GM12878 (cell line): Measurements from ENCODE around the gene USP34. TPM values are rescaled to one million over a fixed set of nuclear protein-coding genes. Genes with fewer than 3 reads are reported as not detected.

Source experiments
- ATAC-seq: fragments of 200-7000 bp; cut with Tn5 transposase; 3 replicates; pipeline ENCODE4 v1.9.1; 2020; ENCODE audit warnings: mild to moderate bottlenecking, moderate library complexity
- BruUV-seq: library from RNA; stranded (reverse); fragments of 400-500 nt; replicated peaks from 2 replicates; lab custom pipeline; 2021; lab: Mats Ljungman, UMichigan
- CTCF ChIA-PET: fragments of 300-600 bp; sonication (Branson Sonifier 250); formaldehyde crosslinking; extraction: SDS; loops from one replicate; lab custom pipeline; 2021; ENCODE audit warnings: inconsistent platforms; lab: Yijun Ruan, JAX
- POLR2A ChIA-PET: fragments of 350-600 bp; formaldehyde crosslinking; extraction: SDS; loops from one replicate; lab custom pipeline; 2021; ENCODE audit warnings: inconsistent platforms; lab: Charles Lee
- RAD21 ChIA-PET: fragments of 300-600 bp; sonication (Branson Sonifier 250); formaldehyde crosslinking; loops from one replicate; lab custom pipeline; 2023; ENCODE audit warnings: antibody characterized with exemption; ENCODE audit not compliant: unreplicated experiment; lab: Charles Lee
- SMC1A ChIA-PET: fragments of 300-600 bp; sonication (Branson Sonifier 250); formaldehyde crosslinking; loops from one replicate; lab custom pipeline; 2023; ENCODE audit not compliant: unreplicated experiment, uncharacterized antibody; lab: Charles Lee
- DNase-seq: peaks from one replicate; pipeline ENCODE4 v3.0.0-alpha.2; 2011; ENCODE audit warnings: low read depth, low spot score
- FAIRE-seq: peaks from 3 replicates; lab custom pipeline; 2011; peaks lifted over from hg19 to GRCh38; lab: Jason Lieb, UNC
- H2AFZ ChIP-seq: 2 replicates; pipeline ENCODE4 v1.6.0; 2011; ENCODE audit warnings: low read depth, low read length, control low read depth; ENCODE audit not compliant: control insufficient read depth
- H3K27ac ChIP-seq: 2 replicates; pipeline ENCODE4 v1.5.1; 2011; ENCODE audit warnings: control low read depth; ENCODE audit not compliant: control insufficient read depth, insufficient read depth
- H3K27me3 ChIP-seq, 2 experiments: replicated peaks in 1 of 2; 2 replicates each; pipeline versions ENCODE4 v1.6.0 to v1.6.1; 2011; ENCODE audit warnings: low read length in 1 of 2; ENCODE audit not compliant: control insufficient read depth in 2 of 2, insufficient read depth in 2 of 2
- H3K36me3 ChIP-seq, 2 experiments: 2 replicates each; pipeline ENCODE4 v1.5.1; 2011; ENCODE audit warnings: low read length in 1 of 2; ENCODE audit not compliant: control insufficient read depth in 2 of 2, insufficient read depth in 2 of 2
- H3K4me1 ChIP-seq: 2 replicates; pipeline ENCODE4 v1.6.1; 2011; ENCODE audit warnings: mild to moderate bottlenecking, low read length, moderate library complexity, mixed read lengths; ENCODE audit not compliant: control insufficient read depth, insufficient read depth
- H3K4me2 ChIP-seq: 2 replicates; pipeline ENCODE4 v1.6.0; 2011; ENCODE audit warnings: control low read depth; ENCODE audit not compliant: control insufficient read depth, insufficient read depth
- H3K4me3 ChIP-seq: fragments of 200-600 bp; sonication (generic); 2 replicates; pipeline ENCODE4 v1.5.1; 2016
- H3K79me2 ChIP-seq: 2 replicates; pipeline ENCODE4 v1.6.0; 2011; ENCODE audit warnings: low read length; ENCODE audit not compliant: control insufficient read depth, insufficient read depth
- H3K9ac ChIP-seq: 2 replicates; pipeline ENCODE4 v1.8.0; 2011; ENCODE audit warnings: low read length, control low read depth, mixed read lengths; ENCODE audit not compliant: control insufficient read depth, insufficient read depth
- H3K9me3 ChIP-seq: replicated peaks from 3 replicates; pipeline ENCODE4 v1.5.1; 2011; ENCODE audit warnings: mild to moderate bottlenecking, low read length; ENCODE audit not compliant: control insufficient read depth, insufficient read depth
- H4K20me1 ChIP-seq: 2 replicates; pipeline ENCODE4 v1.6.0; 2011; ENCODE audit not compliant: control insufficient read depth, insufficient read depth
- CHD2 ChIP-seq: IDR thresholded peaks from 2 replicates; pipeline ENCODE4 v1.6.1; 2011; ENCODE audit warnings: low read depth, low read length, improper control_type of control experiment, borderline replicate concordance
- E2F8 ChIP-seq: fragments of 450-650 bp; IDR thresholded peaks from 2 replicates; pipeline ENCODE4 v1.6.1; 2018; ENCODE audit warnings: mild to moderate bottlenecking, low read depth, moderate library complexity; ENCODE audit not compliant: partially characterized antibody
- EGR1 ChIP-seq, 2 experiments: IDR thresholded peaks; 1 replicate in 1 of 2; 2 replicates in 1 of 2; pipeline ENCODE4 v1.6.1; 2011 to 2012; ENCODE audit warnings: low read depth in 2 of 2, low read length in 2 of 2, borderline replicate concordance in 1 of 2, mild to moderate bottlenecking in 1 of 2, moderate library complexity in 1 of 2
- EZH2 ChIP-seq: IDR thresholded peaks from 2 replicates; pipeline ENCODE4 v1.6.1; 2012; ENCODE audit warnings: low read depth, mild to moderate bottlenecking, control low read depth, inconsistent platforms, low read length, borderline replicate concordance; ENCODE audit not compliant: control insufficient read depth
- MAX ChIP-seq: IDR thresholded peaks from 2 replicates; pipeline ENCODE4 v1.6.1; 2012; ENCODE audit warnings: low read depth, low read length, improper control_type of control experiment
- SPI1 ChIP-seq: IDR thresholded peaks from 2 replicates; pipeline ENCODE4 v1.6.1; 2011; ENCODE audit warnings: low read depth, mild to moderate bottlenecking, low read length, moderate library complexity, borderline replicate concordance; ENCODE audit not compliant: insufficient read depth
- ZBED1 ChIP-seq: IDR thresholded peaks from 2 replicates; pipeline ENCODE4 v1.6.1; 2016; ENCODE audit warnings: borderline replicate concordance
- ZNF384 ChIP-seq: IDR thresholded peaks from 2 replicates; pipeline ENCODE4 v1.6.1; 2012; ENCODE audit warnings: low read depth, mild to moderate bottlenecking, low read length, improper control_type of control experiment, borderline replicate concordance
- in situ Hi-C: fragments of 300-500 bp; cut with MboI; formaldehyde crosslinking; loops from 9 replicates; pipeline ENCODE4 v1.14.3; 2018; ENCODE audit warnings: mixed read lengths
- intact Hi-C: fragments of 100-400 bp; cut with micrococcal nuclease; formaldehyde crosslinking; loops from one replicate; pipeline ENCODE4 v1.14.2; 2022; ENCODE audit not compliant: unreplicated experiment
- polyA plus RNA-seq, 11 experiments: library from polyadenylated mRNA; depleted of rRNA in 4 of 11; unstranded in 6 of 11; stranded (reverse) in 5 of 11; fragments of >200 nt; fragmentation: Nextera tagmentation in 4 of 11; fragmentation: Illumina TruSeq in 1 of 11; extraction: Ambion mirVana in 4 of 11; extraction: Trizol in 1 of 11; gene quantifications; 1 replicate in 1 of 11; 2 replicates in 10 of 11; pipeline versions ENCODE4 v1.2.1 to v1.2.3, GENCODE V29; 2011 to 2016; ENCODE audit warnings: inconsistent platforms in 2 of 11, missing spikeins in 2 of 11, low read depth in 1 of 11
- total RNA-seq, 4 experiments: library from RNA; depleted of rRNA in 3 of 4; stranded (reverse); fragments of >200 nt in 3 of 4; fragmentation: Illumina TruSeq in 1 of 4; extraction: Trizol in 1 of 4; gene quantifications; 2 replicates each; pipeline versions ENCODE4 v1.2.1 to v1.2.3, GENCODE V29; 2013 to 2021

USP34 gene
- total and polyA plus RNA-seq, 10 of the 15 experiments (the other 5 are each of a cell fraction or from before 2014, with no cell fraction given) = 26.2 to 106 (median 62.1) TPM

GRCh38 chr2:61340242-61340641 lies 130.6 kb downstream of the USP34 start (continued):
- TF ChIP-seq EZH2 (no peak), E2F8 (no peak), EGR1 (IDR thresholded peaks at IDR 0.05; ENCODE audit: borderline replicate concordance in 1 of 2, low read depth in 2 of 2, low read length in 2 of 2) (no peak), ZNF384 (no peak), MAX (no peak), SPI1 (no peak)
- TF ChIP-seq, all 136 proteins: peak for 0

- FAIRE-seq (no peak), DNase-seq (no peak), ATAC-seq (no peak)
- peaks cover 0 to 20% of the 10 kb centered on the region in 2 experiments; a peak in 2 of 4 replicates for H3K36me3 ChIP-seq
- ChIA-PET CTCF (no interaction called here), RAD21 (no interaction called here), POLR2A (no interaction called here), SMC1A (no interaction called here)
- no peak overlapping the region for H3K4me2 ChIP-seq
- no peak for TF ChIP-seq ZBED1
- TF ChIP-seq SPI1 = no peak
- TF ChIP-seq MAX = no peak
- TF ChIP-seq CHD2 = no peak
- no peaks in the 10 kb centered on the region for H3K79me2 ChIP-seq
- H3K9ac ChIP-seq = no peak overlapping the region
- intact Hi-C loops (no loop called here), in situ Hi-C loops (no loop called here)
- H3K4me3 ChIP-seq = no peak overlapping the region
- H3K9me3 ChIP-seq = no peaks in the 10 kb centered on the region
- no peak overlapping the region for H2AFZ ChIP-seq
- no TSS peak for BruUV-seq
- H3K27ac ChIP-seq = no peak overlapping the region
- H3K27me3 ChIP-seq = no peaks in the 10 kb centered on the region
- no peaks in the 10 kb centered on the region for H4K20me1 ChIP-seq
- H3K4me1 ChIP-seq = no peaks in the 10 kb centered on the region
Observed at GRCh38 chr2:61338447-61338846, 132.4 kb downstream of the USP34 start.
